ENCODE results near the gene TGFBI. TPM values are rescaled to one million over a fixed set of nuclear protein-coding genes. Genes with fewer than 3 reads are reported as not detected.

TGFBI gene
- total RNA-seq, 1 donor, result 281 TPM

DNA sequence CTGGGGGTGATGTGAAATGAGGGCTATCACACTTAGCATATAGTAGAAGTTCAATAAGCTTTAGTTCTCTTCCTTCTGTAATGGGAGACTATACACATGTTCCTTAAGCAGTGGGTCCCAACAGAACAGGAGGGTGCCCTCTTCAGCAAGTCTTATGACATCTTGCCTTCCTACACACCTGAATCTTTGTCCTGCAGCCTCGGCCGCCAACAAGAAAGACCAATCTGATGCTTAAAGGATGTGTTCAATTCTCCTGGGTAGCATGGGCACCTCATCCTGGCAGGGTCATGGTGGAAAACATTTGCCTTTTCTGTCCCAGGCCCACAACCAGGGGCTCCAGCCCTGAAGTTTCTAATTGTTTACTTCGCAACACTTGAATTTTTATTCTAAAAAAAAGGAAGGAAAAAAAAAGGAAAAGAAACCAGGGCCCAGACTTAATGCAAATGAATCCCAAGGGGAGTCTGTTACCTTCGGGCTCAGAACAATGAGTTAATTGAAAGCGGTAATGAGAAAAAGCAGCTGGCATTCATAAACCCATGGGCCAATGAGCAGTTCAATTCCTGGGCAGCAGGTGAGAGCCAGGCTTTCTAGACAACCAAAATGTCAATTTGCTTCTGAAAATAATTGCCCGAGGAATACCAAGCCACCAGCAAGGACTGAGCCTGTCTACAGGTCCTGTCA lies 77.7 kb downstream of the TGFBI start:
- no peak overlapping the region for H3K4me3 ChIP-seq (ENCODE audit: low read depth, low read length)
- no peak for DNase-seq (ENCODE audit: low read depth)
- no peak for TF ChIP-seq CTCF (IDR thresholded peaks at IDR 0.05; ENCODE audit: insufficient read depth, low read depth, low read length)

GRCh38 chr5:136108180-136108611 lies 79.4 kb downstream of the TGFBI start:
- no peak for TF ChIP-seq CTCF (IDR thresholded peaks at IDR 0.05; ENCODE audit: insufficient read depth, low read depth, low read length)
- no peak for DNase-seq (ENCODE audit: low read depth)
- no peak overlapping the region for H3K4me3 ChIP-seq (ENCODE audit: low read depth, low read length)

GRCh38 chr5:136108766-136109165 lies 80.0 kb downstream of the TGFBI start:
- DNase-seq (ENCODE audit: low read depth), result no peak
- no peak for TF ChIP-seq CTCF (IDR thresholded peaks at IDR 0.05; ENCODE audit: insufficient read depth, low read depth, low read length)
- H3K4me3 ChIP-seq (ENCODE audit: low read depth, low read length), result no peak overlapping the region

GRCh38 chr5:136109453-136110135 lies 80.8 kb downstream of the TGFBI start:
- TF ChIP-seq CTCF (IDR thresholded peaks at IDR 0.05; ENCODE audit: insufficient read depth, low read depth, low read length), result no peak
- H3K4me3 ChIP-seq (ENCODE audit: low read depth, low read length), result no peak overlapping the region
- no peak for DNase-seq (ENCODE audit: low read depth)

Small RNAs within 50 kb of the gene (small RNA-seq; reads per million reads assigned to genes)
- 13.1 reads per million, percentile 91 among the genes with 10 or more reads in this experiment for gene VTRNA2-1

Other genes with a start within 250 kb of the TGFBI start
- not detected in 2 replicates for gene SLC25A48, start 194.3 kb upstream of the TGFBI start, total RNA-seq
- gene IL9, start 133.1 kb upstream of the TGFBI start, total RNA-seq, result not detected in 2 replicates
- gene LECT2, start 74.0 kb upstream of the TGFBI start, total RNA-seq, result not detected in 2 replicates
- 53.5 and 85.1 TPM in 2 replicates for gene SMAD5, start 103.9 kb downstream of the TGFBI start, total RNA-seq
- not detected in 2 replicates for gene SMIM32, start 164.2 kb downstream of the TGFBI start, total RNA-seq